HT1080 (cell line): ENCODE measurements around the gene HCN2. TPM values are rescaled to one million over a fixed set of nuclear protein-coding genes. Genes with fewer than 3 reads are reported as not detected.
"Not testable (repeated sequence)": the region's sequence is repeated elsewhere in the genome, so short reads cannot be mapped to it uniquely, and the experiment has no call there.

Source experiments
- DNase-seq: peaks from one replicate; pipeline ENCODE4 v3.0.0-alpha.2; 2015; ENCODE audit warnings: low read depth
- total RNA-seq: library from RNA; depleted of rRNA; stranded (reverse); fragments of >200 nt; shearing (Covaris generic); gene quantifications from 2 replicates; pipeline ENCODE4 v1.2.3, GENCODE V29; 2014

The HCN2 gene
- total RNA-seq, 1 experiment from 2014 or later, result 0.27 TPM

DNA sequence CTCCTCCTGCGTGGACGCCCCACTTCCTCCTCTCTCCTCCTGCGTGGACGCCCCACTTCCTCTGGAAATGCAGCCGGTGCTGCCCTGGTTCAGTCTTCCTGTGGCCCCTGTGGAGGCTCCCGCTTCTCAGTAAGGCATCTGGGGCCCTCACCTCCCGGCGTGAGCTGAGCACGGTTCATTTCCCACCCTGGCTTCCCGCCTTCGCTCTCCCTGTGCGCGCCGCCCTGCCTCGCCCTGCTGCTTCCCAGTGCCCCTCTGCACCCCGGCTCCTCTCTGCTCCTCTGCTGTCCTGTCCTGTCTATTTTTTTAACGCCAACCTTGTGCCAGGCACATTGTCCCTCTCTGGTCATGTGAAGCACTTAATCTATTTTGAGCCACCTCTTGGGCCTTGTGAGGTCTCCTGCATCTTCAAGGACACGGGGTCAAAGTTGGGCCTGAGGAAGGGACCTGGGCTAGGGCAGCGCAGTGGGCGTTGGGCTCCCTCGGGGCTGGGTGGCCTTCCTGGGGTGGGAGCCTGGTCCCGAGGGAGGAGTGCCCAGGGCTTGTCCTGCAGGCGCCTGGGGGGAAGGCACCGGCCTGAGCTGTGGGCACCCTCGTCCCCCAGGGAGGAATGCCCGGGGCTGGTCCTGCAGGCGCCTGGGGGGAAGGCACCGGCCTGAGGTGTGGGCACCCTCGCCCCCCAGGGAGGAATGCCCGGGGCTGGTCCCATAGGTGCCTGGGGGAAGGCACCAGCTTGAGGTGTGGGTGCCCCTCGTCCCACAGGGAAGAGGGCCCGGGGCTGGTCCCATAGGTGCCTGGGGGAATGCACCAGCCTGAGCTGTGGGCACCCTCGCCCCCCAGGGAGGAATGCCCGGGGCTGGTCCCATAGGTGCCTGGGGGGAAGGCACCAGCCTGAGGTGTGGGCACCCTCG, 13.0 kb downstream of the HCN2 start:
- DNase-seq, result no peak

- DNase-seq, result not testable (repeated sequence)
Measured at GRCh38 chr19:603302-603639, 13.6 kb downstream of the HCN2 start.

DNA sequence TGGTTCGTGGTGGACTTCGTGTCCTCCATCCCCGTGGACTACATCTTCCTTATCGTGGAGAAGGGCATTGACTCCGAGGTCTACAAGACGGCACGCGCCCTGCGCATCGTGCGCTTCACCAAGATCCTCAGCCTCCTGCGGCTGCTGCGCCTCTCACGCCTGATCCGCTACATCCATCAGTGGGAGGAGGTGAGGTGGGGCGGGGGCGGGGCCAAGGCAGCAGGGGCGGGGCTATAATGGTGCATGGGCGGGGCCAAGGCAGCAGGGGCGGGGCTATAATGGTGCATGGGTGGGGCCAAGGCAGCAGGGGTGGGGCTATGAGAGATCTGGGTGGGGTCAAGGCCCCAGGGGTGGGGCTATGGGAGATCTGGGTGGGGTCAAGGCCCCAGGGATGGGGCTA, 14.1 kb downstream of the HCN2 start:
- not testable (repeated sequence) for DNase-seq

GRCh38 chr19:604355-604754, 14.7 kb downstream of the HCN2 start:
- no peak for DNase-seq

GRCh38 chr19:605061-605971, 15.6 kb downstream of the HCN2 start:
- DNase-seq, result not testable (repeated sequence)

- no peak for DNase-seq
Measured at GRCh38 chr19:607301-608154, 17.8 kb downstream of the HCN2 start.

DNA sequence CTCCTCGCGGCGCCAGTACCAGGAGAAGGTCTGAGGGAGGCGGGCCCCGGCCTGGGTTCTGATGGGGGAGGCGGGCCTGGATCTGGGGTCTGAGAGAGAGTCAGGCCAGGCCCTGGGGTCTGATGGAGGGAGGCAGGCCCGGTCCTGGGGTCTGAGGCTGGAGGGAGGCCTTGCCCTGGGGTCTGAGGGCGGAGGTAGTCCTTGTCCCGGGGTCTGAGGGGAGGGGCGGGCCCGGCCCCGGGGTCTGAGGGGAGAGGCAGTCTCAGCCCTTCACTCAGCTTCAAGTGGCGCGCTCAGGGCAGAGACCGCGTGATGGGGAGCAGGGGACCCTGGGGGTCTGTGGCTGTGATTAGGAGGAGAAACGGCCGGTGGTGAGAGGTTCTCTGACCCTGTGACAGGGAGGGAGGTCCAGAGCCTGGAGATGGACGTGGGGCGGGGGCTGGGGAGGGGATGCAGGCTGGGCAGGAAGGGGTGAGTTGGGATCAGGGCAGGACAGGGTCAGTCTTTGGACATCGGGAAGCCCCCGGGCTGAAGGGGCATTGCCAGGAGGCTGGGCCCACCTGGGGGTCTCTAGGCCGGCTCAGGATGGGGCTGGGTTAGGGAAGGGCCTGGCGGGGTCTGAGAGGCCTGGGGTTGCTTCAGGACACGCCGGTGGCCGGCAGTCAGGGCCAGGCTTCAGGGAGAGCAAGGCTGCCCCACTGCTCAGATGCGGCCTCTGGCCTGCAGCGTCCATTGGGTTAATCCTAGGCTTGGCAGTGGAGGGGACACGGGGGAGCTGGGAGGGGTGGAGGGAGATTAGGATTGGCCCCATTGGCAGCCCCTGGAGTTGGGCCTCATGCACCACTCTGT, 18.7 kb downstream of the HCN2 start:
- no peak for DNase-seq

DNA sequence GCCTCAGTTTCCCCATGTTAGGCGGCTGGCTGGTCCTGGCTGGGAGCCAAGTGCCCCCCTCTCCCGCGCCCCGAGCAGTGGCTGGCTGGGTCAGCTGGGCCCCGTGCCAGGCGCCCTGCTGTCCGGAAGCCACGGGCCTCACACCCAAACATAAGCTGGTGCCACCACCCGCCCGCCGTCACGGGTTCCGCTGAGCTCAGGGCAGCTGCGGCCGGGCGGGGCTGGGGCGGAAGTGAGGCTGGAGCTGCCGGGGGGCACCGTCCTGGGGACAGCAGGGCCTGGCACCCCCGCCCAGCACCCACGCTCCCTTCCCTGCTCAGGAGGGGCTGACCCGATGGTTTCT, 19.3 kb downstream of the HCN2 start:
- no peak for DNase-seq

DNA sequence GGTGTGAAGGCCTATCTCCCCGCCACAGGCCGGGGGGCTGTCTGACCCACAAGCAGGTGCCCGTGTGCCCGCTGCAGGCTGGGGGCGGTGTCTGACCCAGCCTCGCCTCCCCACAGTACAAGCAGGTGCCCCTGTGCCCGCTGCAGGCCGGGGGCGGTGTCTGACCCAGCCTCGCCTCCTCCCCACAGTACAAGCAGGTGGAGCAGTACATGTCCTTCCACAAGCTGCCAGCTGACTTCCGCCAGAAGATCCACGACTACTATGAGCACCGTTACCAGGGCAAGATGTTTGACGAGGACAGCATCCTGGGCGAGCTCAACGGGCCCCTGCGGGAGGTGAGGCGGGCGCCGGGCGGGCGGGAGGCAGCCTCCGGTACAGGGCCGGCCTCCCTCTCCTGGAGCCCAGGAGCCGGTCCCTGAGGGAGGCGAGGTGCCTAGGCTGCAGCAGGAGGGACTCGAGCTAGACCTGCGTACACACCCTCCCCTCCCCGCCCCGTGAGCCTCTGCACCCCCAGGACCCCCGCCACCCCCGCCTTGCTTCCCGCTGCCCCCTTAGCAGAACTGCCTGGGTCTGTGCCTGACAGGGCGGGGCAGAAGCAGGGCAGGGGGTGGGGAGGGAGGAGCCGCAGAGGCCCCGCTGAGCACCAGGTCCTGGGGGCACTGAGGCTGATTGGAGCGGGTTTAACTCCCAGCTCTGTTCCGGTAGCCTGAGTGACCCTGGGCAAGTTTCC, 20.6 kb downstream of the HCN2 start:
- DNase-seq, result no peak

DNA sequence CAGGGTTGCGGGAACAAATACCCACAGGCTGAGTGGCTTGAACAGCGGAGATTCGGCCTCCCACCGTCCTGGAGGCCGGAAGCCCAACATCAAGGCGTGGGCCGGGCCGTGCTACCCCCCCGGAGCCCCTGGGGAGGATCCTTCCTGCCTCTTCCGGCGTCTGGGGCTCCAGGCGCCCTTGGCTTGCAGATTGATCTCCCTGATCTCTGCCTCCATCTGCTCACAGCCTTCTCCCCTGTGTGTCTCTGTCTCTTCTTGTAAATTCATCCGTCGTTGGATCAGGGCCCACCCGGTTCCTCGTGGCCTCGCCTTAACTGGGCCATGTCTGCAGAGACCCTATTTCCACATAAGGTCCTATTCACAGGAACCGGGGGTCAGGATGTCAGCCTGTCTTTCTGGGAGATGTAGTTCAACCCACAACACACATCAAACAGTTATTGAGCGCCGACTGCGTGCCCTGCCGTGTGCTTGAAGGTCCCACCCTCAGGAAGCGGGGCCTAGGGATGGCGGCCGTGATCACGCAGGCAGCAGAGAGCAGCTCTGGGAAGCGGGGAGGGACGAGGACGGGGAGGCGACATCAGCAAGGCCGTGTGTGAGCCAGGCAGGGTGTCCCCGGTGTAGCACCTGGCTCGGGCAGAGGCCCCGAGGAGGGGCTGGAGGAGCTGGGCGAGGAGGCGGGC, 21.3 kb downstream of the HCN2 start:
- DNase-seq, result no peak

GRCh38 chr19:611481-611868, 21.8 kb downstream of the HCN2 start:
- DNase-seq, result peak; percentile 25

GRCh38 chr19:612941-613340, 23.3 kb downstream of the HCN2 start:
- no peak for DNase-seq

DNA sequence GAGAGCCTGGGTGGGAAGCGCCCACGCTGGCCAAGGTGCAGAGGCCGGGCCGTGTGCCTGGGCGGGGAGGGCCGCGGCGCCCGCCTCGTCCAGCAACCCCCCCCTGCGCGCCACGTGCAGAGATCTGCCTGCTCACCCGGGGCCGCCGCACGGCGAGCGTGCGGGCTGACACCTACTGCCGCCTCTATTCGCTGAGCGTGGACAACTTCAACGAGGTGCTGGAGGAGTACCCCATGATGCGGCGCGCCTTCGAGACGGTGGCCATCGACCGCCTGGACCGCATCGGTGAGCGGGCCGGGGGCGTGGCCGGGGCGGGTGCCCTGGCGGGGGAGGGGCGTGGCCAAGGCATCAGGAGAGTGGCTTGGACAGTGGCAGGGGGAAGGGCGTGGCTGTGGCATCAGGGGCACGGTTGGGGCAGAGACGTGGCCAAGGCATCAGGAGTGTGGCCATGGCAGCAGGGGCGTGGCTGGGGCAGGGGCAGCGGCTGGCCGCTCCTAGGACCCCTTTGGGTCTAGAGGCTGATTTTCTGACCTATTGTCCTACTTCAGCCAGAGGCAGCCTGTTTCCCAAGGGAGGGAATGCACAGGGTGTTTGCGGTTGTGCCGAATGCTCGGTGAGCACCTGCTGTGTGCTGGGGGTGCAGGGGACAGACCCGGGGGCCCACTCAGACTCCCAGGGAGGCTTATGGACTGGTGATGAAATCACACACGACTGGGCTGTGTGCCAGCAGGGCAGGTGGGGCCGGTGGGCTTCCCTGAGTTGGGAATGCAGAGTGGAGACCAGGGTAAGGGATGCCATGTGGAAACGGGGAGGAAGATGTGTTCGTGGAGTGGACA, 24.3 kb downstream of the HCN2 start:
- DNase-seq, result no peak

DNA sequence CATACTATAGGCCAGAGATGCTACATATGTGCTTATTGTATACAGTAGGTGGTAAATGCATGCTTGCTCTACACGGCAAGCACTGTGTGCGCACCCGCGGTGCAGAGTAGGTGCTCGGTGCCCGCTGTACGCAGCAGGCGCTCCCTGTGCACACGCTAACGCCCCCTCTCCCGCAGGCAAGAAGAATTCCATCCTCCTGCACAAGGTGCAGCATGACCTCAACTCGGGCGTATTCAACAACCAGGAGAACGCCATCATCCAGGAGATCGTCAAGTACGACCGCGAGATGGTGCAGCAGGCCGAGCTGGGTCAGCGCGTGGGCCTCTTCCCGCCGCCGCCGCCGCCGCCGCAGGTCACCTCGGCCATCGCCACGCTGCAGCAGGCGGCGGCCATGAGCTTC, 25.9 kb downstream of the HCN2 start:
- DNase-seq, result no peak

DNA sequence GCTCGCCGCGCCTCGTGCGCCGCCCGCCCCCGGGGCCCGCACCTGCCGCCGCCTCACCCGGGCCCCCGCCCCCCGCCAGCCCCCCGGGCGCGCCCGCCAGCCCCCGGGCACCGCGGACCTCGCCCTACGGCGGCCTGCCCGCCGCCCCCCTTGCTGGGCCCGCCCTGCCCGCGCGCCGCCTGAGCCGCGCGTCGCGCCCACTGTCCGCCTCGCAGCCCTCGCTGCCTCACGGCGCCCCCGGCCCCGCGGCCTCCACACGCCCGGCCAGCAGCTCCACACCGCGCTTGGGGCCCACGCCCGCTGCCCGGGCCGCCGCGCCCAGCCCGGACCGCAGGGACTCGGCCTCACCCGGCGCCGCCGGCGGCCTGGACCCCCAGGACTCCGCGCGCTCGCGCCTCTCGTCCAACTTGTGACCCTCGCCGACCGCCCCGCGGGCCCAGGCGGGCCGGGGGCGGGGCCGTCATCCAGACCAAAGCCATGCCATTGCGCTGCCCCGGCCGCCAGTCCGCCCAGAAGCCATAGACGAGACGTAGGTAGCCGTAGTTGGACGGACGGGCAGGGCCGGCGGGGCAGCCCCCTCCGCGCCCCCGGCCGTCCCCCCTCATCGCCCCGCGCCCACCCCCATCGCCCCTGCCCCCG, 26.5 kb downstream of the HCN2 start:
- DNase-seq, result no peak

DNA sequence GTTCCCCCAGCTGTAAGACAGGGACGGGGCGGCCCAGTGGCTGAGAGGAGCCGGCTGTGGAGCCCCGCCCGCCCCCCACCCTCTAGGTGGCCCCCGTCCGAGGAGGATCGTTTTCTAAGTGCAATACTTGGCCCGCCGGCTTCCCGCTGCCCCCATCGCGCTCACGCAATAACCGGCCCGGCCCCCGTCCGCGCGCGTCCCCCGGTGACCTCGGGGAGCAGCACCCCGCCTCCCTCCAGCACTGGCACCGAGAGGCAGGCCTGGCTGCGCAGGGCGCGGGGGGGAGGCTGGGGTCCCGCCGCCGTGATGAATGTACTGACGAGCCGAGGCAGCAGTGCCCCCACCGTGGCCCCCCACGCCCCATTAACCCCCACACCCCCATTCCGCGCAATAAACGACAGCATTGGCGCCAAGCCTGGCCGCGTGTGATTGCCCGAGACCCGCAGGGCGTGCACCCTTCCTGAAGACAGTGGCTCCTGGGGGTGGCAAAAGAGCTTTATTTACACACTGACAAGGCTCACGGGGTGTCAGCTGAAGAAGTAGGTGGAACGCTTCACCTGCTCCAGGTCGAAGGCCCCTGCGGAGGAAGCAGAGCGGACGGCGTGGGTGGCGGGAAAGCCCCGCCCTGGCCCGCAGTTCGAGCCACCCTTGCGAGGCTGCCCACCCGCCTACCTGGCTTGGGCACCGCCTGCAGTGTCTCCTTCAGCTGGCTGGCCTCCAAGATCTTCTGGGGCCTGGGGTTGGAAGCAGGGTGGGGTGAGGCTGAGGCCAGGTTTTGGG, 27.3 kb downstream of the HCN2 start:
- no peak for DNase-seq
